Measurements from ENCODE around the gene SCLY.

SCLY gene

DNA sequence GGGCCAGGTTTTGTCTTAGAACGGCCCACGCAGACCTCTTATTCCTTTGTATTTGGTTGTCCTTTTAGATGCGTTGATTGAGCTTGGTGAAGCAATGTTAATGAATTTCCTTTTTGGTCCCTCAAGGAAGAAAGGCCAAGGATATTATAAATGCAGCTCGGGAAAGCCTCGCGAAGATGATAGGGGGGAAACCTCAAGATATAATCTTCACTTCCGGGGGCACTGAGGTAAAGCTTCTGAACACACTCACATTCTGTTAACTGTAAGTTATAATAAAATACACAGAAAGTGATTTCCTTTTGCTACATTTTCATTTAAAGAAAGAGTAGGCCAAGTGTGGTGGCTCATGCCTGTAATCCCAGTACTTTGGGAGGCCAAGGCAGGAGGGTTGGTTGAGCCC is 7.1 kb downstream of the SCLY start:
- H3K4me3 ChIP-seq (ENCODE audit: low read depth in 1 of 2, low read length in 2 of 2), result no peak overlapping the region
- no peak overlapping the region for H3K9ac ChIP-seq (ENCODE audit: low read depth in 1 of 2, low read length in 2 of 2)
- H3K4me1 ChIP-seq (ENCODE audit: control insufficient read depth in 1 of 2, insufficient read depth in 2 of 2, low read length in 2 of 2), result peaks cover 13 to 15% of the 10 kb centered on the region in 2 donors
- no peaks in the 10 kb centered on the region for H3K27me3 ChIP-seq (ENCODE audit: control insufficient read depth in 1 of 2, insufficient read depth in 2 of 2, low read length in 2 of 2)
- no peaks in the 10 kb centered on the region for H3K9me3 ChIP-seq (ENCODE audit: control insufficient read depth in 1 of 2, low read length in 2 of 2)
- peaks cover 5 to 38% of the 10 kb centered on the region in 2 donors for H3K36me3 ChIP-seq (ENCODE audit: control insufficient read depth in 1 of 2, insufficient read depth in 2 of 2, low read length in 2 of 2)
- H3K27ac ChIP-seq (ENCODE audit: low read depth, low read length), result no peak overlapping the region

DNA sequence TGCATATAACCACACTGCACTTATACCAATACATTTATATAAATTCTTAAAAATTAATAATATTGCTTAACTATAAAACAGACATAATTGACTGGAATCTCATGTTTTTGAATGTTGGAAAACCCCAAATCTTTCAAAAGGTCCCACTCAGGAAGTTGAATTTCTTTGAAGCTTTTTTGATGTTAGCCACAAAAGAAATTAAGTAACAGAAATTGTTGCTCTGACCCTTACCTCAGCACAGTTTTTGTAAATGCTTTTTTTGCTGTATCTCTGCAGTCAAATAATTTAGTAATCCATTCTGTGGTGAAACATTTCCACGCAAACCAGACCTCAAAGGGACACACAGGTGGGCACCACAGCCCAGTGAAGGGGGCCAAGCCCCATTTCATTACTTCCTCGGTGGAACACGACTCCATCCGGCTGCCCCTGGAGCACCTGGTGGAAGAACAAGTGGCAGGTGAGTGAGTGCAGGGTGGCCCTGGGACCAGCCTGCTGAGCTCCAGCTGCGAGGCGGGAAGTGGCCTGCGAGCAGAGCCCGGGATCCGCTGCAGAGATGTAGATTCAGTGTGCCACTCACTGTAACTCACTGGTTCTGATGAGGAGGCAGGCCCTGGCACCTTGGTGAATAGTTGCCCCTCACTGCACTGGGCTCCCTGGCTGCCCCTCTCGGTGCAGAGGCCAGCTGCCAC is 8.4 kb downstream of the SCLY start:
- H3K27ac ChIP-seq (ENCODE audit: low read depth, low read length), result no peak overlapping the region
- peaks cover 2 to 5% of the 10 kb centered on the region in 2 donors for H3K4me1 ChIP-seq (ENCODE audit: control insufficient read depth in 1 of 2, insufficient read depth in 2 of 2, low read length in 2 of 2)
- H3K9me3 ChIP-seq (ENCODE audit: control insufficient read depth in 1 of 2, low read length in 2 of 2), result no peaks in the 10 kb centered on the region
- peaks cover 5 to 38% of the 10 kb centered on the region in 2 donors for H3K36me3 ChIP-seq (ENCODE audit: control insufficient read depth in 1 of 2, insufficient read depth in 2 of 2, low read length in 2 of 2)
- H3K9ac ChIP-seq (ENCODE audit: low read depth in 1 of 2, low read length in 2 of 2), result no peak overlapping the region
- H3K4me3 ChIP-seq (ENCODE audit: low read depth in 1 of 2, low read length in 2 of 2), result no peak overlapping the region
- no peaks in the 10 kb centered on the region for H3K27me3 ChIP-seq (ENCODE audit: control insufficient read depth in 1 of 2, insufficient read depth in 2 of 2, low read length in 2 of 2)

DNA sequence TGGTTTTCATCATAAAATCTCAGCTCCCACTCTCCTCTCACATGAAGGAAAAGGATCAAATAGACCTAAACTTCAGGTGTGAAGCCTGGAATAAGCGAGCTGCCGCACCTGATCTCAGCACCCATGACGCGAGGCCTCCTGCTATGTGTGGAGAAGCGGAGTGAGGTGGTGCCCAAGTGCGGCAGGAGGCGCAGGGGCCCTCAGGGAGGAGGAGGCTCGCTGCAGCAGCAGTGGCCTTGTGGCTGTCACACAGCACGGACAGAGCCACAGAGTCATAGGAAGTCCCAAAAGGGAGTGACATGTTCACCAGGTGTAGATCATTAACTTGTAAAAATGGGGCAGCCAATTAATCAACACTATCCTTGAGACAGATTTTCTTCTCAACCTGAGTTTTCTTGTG is 9.1 kb downstream of the SCLY start:
- H3K4me1 ChIP-seq (ENCODE audit: control insufficient read depth in 1 of 2, insufficient read depth in 2 of 2, low read length in 2 of 2), result no peaks in the 10 kb centered on the region

DNA sequence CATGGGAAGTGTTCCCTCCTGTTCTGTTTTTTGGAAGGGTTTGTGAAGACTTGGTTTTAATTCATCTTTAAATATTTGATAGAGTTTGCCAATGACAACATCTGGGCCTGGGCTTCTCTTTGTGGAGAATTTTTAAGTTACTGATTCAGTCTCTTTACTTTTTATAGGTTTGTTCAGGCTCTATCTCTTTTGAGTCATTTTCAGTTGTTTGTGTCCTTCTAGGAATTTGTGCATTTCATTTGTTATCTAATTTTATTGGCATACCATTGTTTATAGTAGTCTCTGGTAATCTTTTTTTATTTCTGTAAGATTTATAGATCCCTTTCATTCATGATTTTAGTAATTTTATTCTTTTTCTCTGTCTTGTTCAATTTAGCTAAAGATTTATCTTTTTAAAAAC is 14.6 kb downstream of the SCLY start:
- peaks cover 4 to 13% of the 10 kb centered on the region in 2 donors for H3K36me3 ChIP-seq (ENCODE audit: control insufficient read depth in 1 of 2, insufficient read depth in 2 of 2, low read length in 2 of 2)
- H3K27ac ChIP-seq (ENCODE audit: low read depth, low read length), result no peak overlapping the region
- H3K9me3 ChIP-seq (ENCODE audit: control insufficient read depth in 1 of 2, low read length in 2 of 2), result no peaks in the 10 kb centered on the region
- no peaks in the 10 kb centered on the region for H3K27me3 ChIP-seq (ENCODE audit: control insufficient read depth in 1 of 2, insufficient read depth in 2 of 2, low read length in 2 of 2)
- no peaks in the 10 kb centered on the region for H3K4me1 ChIP-seq (ENCODE audit: control insufficient read depth in 1 of 2, insufficient read depth in 2 of 2, low read length in 2 of 2)
- no peak overlapping the region for H3K4me3 ChIP-seq (ENCODE audit: low read depth in 1 of 2, low read length in 2 of 2)
- no peak overlapping the region for H3K9ac ChIP-seq (ENCODE audit: low read depth in 1 of 2, low read length in 2 of 2)

More for the DNA sequence above, 9.1 kb downstream of the SCLY start:
- Histone ChIP-seq H3K27me3 (ENCODE audit: control insufficient read depth in 1 of 2, insufficient read depth in 2 of 2, low read length in 2 of 2) (no peaks in the 10 kb centered on the region), H3K36me3 (ENCODE audit: control insufficient read depth in 1 of 2, insufficient read depth in 2 of 2, low read length in 2 of 2) (peaks cover 5 to 38% of the 10 kb centered on the region in 2 donors), H3K9me3 (ENCODE audit: control insufficient read depth in 1 of 2, low read length in 2 of 2) (no peaks in the 10 kb centered on the region), H3K9ac (ENCODE audit: low read depth in 1 of 2, low read length in 2 of 2) (no peak overlapping the region), H3K27ac (ENCODE audit: low read depth, low read length) (no peak overlapping the region), H3K4me3 (ENCODE audit: low read depth in 1 of 2, low read length in 2 of 2) (no peak overlapping the region)

DNA sequence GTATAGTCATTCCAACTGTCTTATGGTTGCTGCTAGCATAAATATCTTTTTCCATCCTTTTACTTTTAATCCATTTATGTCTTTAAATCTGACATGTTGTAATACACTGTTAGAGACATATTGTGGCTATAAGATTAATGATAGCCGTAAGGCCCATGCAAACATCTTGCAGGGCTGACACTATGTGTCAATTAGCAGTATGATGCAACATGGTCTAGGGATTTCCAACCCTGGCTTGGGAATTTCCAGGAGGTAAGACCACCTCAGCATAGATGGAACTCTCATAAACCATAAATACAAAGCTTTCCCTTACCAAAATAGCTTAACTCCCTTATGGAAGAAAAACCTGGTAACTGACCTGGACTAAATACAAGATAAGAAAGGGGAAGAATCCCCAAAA is 16.5 kb downstream of the SCLY start:
- no peaks in the 10 kb centered on the region for H3K9me3 ChIP-seq (ENCODE audit: control insufficient read depth in 1 of 2, low read length in 2 of 2)
- no peaks in the 10 kb centered on the region for H3K4me1 ChIP-seq (ENCODE audit: control insufficient read depth in 1 of 2, insufficient read depth in 2 of 2, low read length in 2 of 2)
- H3K27me3 ChIP-seq (ENCODE audit: control insufficient read depth in 1 of 2, insufficient read depth in 2 of 2, low read length in 2 of 2), result no peaks in the 10 kb centered on the region
- no peak overlapping the region for H3K4me3 ChIP-seq (ENCODE audit: low read depth in 1 of 2, low read length in 2 of 2)
- no peak overlapping the region for H3K27ac ChIP-seq (ENCODE audit: low read depth, low read length)
- peaks cover 13 to 27% of the 10 kb centered on the region in 2 donors for H3K36me3 ChIP-seq (ENCODE audit: control insufficient read depth in 1 of 2, insufficient read depth in 2 of 2, low read length in 2 of 2)
- no peak overlapping the region for H3K9ac ChIP-seq (ENCODE audit: low read depth in 1 of 2, low read length in 2 of 2)

DNA sequence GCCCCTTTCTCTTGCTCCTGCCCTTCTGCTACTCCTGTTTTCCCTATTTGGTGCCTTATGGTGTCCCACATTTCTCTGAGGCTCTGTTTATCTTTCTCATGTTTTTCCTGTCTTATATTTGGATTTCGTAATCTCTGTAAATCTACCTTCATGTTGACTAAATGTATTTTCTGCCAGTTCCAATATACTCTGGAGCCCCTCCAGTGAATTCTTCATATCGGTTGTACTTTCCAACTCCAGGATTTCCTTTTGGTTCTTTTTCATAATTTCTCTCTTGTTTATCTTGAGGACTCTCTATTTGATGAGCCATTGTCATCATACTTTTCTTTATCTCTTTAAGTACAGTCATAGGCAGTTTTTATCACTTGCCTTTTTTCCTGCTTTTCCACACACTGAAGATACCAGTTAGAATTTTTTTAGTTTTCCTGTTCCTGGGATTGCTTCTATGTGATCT is 19.1 kb downstream of the SCLY start:
- Histone ChIP-seq H3K27ac (ENCODE audit: low read depth, low read length) (no peak overlapping the region), H3K9me3 (ENCODE audit: control insufficient read depth in 1 of 2, low read length in 2 of 2) (no peaks in the 10 kb centered on the region), H3K27me3 (ENCODE audit: control insufficient read depth in 1 of 2, insufficient read depth in 2 of 2, low read length in 2 of 2) (no peaks in the 10 kb centered on the region), H3K4me1 (ENCODE audit: control insufficient read depth in 1 of 2, insufficient read depth in 2 of 2, low read length in 2 of 2) (no peaks in the 10 kb centered on the region), H3K36me3 (ENCODE audit: control insufficient read depth in 1 of 2, insufficient read depth in 2 of 2, low read length in 2 of 2) (peaks cover 27 to 44% of the 10 kb centered on the region in 2 donors), H3K9ac (ENCODE audit: low read depth in 1 of 2, low read length in 2 of 2) (no peak overlapping the region), H3K4me3 (ENCODE audit: low read depth in 1 of 2, low read length in 2 of 2) (no peak overlapping the region)

DNA sequence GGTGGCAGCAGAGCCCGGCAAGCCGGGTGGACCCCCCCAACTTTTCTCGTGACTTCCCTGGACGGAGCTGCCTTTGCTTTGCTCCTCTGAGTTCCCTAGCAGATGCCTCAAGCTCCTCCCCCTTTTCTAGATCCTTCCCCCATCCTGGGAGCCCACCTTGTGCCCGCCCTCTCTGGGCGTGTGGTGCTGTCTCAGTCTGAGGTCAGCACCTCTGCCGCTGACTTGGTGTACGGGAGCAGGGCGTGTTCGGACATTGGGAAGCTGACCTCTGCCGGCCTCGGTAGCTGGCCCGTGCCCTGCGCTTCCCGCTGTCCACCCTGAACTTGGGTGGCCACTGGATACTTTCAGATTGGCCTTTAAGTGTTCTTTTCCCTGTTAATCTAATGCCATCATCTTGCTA is 19.7 kb downstream of the SCLY start:
- H3K4me3 ChIP-seq (ENCODE audit: low read depth in 1 of 2, low read length in 2 of 2), result no peak overlapping the region
- no peaks in the 10 kb centered on the region for H3K27me3 ChIP-seq (ENCODE audit: control insufficient read depth in 1 of 2, insufficient read depth in 2 of 2, low read length in 2 of 2)
- no peak overlapping the region for H3K9ac ChIP-seq (ENCODE audit: low read depth in 1 of 2, low read length in 2 of 2)
- no peaks in the 10 kb centered on the region for H3K4me1 ChIP-seq (ENCODE audit: control insufficient read depth in 1 of 2, insufficient read depth in 2 of 2, low read length in 2 of 2)
- H3K36me3 ChIP-seq (ENCODE audit: control insufficient read depth in 1 of 2, insufficient read depth in 2 of 2, low read length in 2 of 2), result peaks cover 27 to 48% of the 10 kb centered on the region in 2 donors
- no peak overlapping the region for H3K27ac ChIP-seq (ENCODE audit: low read depth, low read length)
- H3K9me3 ChIP-seq (ENCODE audit: control insufficient read depth in 1 of 2, low read length in 2 of 2), result no peaks in the 10 kb centered on the region

DNA sequence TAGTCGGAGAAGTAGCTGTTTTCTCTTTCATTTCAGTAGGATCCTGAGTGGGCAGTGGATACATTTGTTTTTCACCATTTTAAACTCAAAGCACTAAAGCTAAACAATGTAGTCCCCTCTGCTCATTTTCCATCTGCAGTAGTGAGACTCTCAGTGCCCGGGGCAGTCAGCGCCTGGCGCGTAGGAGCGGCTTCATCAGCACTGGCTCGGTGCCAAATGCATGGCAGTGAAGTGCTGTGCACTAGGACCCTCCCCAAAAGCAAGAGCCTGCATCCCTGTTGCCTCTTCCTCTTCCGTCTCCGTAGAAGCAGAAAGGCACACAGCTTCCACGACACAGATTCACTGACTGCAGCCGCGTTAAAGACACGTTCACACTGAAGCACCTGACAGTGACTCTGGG is 20.3 kb downstream of the SCLY start:
- Histone ChIP-seq H3K9me3 (ENCODE audit: control insufficient read depth in 1 of 2, low read length in 2 of 2) (no peaks in the 10 kb centered on the region), H3K27ac (ENCODE audit: low read depth, low read length) (no peak overlapping the region), H3K4me3 (ENCODE audit: low read depth in 1 of 2, low read length in 2 of 2) (no peak overlapping the region), H3K36me3 (ENCODE audit: control insufficient read depth in 1 of 2, insufficient read depth in 2 of 2, low read length in 2 of 2) (peaks cover 27 to 48% of the 10 kb centered on the region in 2 donors), H3K27me3 (ENCODE audit: control insufficient read depth in 1 of 2, insufficient read depth in 2 of 2, low read length in 2 of 2) (no peaks in the 10 kb centered on the region), H3K4me1 (ENCODE audit: control insufficient read depth in 1 of 2, insufficient read depth in 2 of 2, low read length in 2 of 2) (no peaks in the 10 kb centered on the region), H3K9ac (ENCODE audit: low read depth in 1 of 2, low read length in 2 of 2) (no peak overlapping the region)

DNA sequence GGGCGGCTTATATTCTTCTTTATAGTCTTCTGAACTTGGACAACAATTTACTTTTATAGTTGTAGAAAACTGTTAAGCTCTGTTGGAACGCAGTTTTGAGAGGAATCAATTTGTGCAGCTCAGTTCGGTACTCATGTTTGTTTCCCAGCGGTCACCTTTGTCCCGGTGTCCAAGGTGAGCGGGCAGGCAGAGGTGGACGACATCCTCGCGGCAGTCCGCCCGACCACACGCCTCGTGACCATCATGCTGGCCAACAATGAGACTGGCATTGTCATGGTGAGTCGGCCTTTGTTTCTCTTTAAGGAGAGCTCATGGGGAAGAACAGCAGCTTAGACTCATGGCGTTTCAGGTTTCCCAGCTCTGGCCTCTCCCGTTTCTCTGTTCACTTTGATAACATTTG is 20.8 kb downstream of the SCLY start:
- Histone ChIP-seq H3K9ac (ENCODE audit: low read depth in 1 of 2, low read length in 2 of 2) (no peak overlapping the region), H3K36me3 (ENCODE audit: control insufficient read depth in 1 of 2, insufficient read depth in 2 of 2, low read length in 2 of 2) (peaks cover 27 to 48% of the 10 kb centered on the region in 2 donors), H3K4me1 (ENCODE audit: control insufficient read depth in 1 of 2, insufficient read depth in 2 of 2, low read length in 2 of 2) (no peaks in the 10 kb centered on the region), H3K4me3 (ENCODE audit: low read depth in 1 of 2, low read length in 2 of 2) (no peak overlapping the region), H3K9me3 (ENCODE audit: control insufficient read depth in 1 of 2, low read length in 2 of 2) (no peaks in the 10 kb centered on the region), H3K27ac (ENCODE audit: low read depth, low read length) (no peak overlapping the region), H3K27me3 (ENCODE audit: control insufficient read depth in 1 of 2, insufficient read depth in 2 of 2, low read length in 2 of 2) (no peaks in the 10 kb centered on the region)

DNA sequence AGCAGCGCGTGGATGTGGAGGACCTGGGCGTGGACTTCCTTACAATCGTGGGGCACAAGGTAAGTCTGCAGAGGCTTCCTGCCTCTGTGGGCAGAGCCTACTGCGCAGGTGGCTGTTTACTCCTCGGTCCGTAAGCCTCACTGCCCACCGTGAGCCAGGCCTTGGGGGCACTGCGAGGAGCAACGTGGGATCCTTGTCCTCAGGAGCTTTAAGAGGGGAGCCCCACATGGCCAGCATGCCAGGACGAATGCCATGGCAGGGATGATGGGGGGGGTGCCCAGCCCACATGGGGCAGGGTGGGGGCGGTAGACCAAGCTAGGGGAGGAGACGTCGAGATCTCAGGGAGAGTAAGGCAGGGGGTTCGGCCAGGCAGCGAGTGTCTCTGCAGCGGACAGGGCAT is 21.4 kb downstream of the SCLY start:
- H3K4me1 ChIP-seq (ENCODE audit: control insufficient read depth in 1 of 2, insufficient read depth in 2 of 2, low read length in 2 of 2), result no peaks in the 10 kb centered on the region
- no peak overlapping the region for H3K9ac ChIP-seq (ENCODE audit: low read depth in 1 of 2, low read length in 2 of 2)
- H3K27me3 ChIP-seq (ENCODE audit: control insufficient read depth in 1 of 2, insufficient read depth in 2 of 2, low read length in 2 of 2), result no peaks in the 10 kb centered on the region
- H3K27ac ChIP-seq (ENCODE audit: low read depth, low read length), result no peak overlapping the region
- no peak overlapping the region for H3K4me3 ChIP-seq (ENCODE audit: low read depth in 1 of 2, low read length in 2 of 2)
- peaks cover 27 to 47% of the 10 kb centered on the region in 2 donors for H3K36me3 ChIP-seq (ENCODE audit: control insufficient read depth in 1 of 2, insufficient read depth in 2 of 2, low read length in 2 of 2)
- H3K9me3 ChIP-seq (ENCODE audit: control insufficient read depth in 1 of 2, low read length in 2 of 2), result no peaks in the 10 kb centered on the region
